ENCODE results near the gene RAPSN. TPM values are rescaled to one million over a fixed set of nuclear protein-coding genes. Genes with fewer than 3 reads are reported as not detected.

The RAPSN gene
- total and polyA plus RNA-seq, 2 donors (not counting 1 experiment from before 2014, with no cell fraction given), result 0.25 to 1.0 TPM

GRCh38 chr11:47388697-47389576 is 60.0 kb downstream of the RAPSN start:
- Histone ChIP-seq H3K9me3 (ENCODE audit: control extremely low read depth in 1 of 3, control insufficient read depth in 2 of 3, insufficient read depth in 1 of 3, low read length in 2 of 3) (no peaks in the 10 kb centered on the region), H3K4me3 (ENCODE audit: control extremely low read depth in 1 of 5, extremely low read depth in 1 of 5, insufficient read depth in 1 of 5, low read depth in 2 of 5, low read length in 4 of 5) (no peak overlapping the region), H3K4me1 (ENCODE audit: control insufficient read depth in 2 of 2, insufficient read depth in 2 of 2, low read length in 2 of 2) (peaks cover 20 to 41% of the 10 kb centered on the region in 2 donors), H4K20me1 (ENCODE audit: control insufficient read depth, insufficient read depth, low read length, poor library complexity, severe bottlenecking) (no peaks in the 10 kb centered on the region), H3K79me2 (ENCODE audit: control insufficient read depth, insufficient read depth, low read length) (peaks cover 17% of the 10 kb centered on the region), H3K27ac (ENCODE audit: low read length in 2 of 2) (no peak overlapping the region), H2AFZ (ENCODE audit: insufficient read depth, low read depth, low read length, poor library complexity, severe bottlenecking) (no peak overlapping the region), H3K27me3 (replicated peaks in 1 of 4; ENCODE audit: control extremely low read depth in 1 of 4, control insufficient read depth in 3 of 4, insufficient read depth in 4 of 4, low read length in 3 of 4) (no peaks in the 10 kb centered on the region), H3K9ac (ENCODE audit: low read length) (no peak overlapping the region), H3K4me2 (replicated peaks; ENCODE audit: low read depth, low read length, poor library complexity, severe bottlenecking) (no peak overlapping the region), H3K36me3 (replicated peaks in 1 of 2; ENCODE audit: control extremely low read depth in 1 of 2, control insufficient read depth in 1 of 2, extremely low read depth in 1 of 2, insufficient read depth in 2 of 2, low read length in 1 of 2) (no peaks in the 10 kb centered on the region)
- no peak for TF ChIP-seq EZH2 (IDR thresholded peaks at IDR 0.05; ENCODE audit: borderline replicate concordance, insufficient read depth, low read depth, low read length, poor library complexity, severe bottlenecking)
- TF ChIP-seq CTCF (IDR thresholded peaks at IDR 0.05), result no peak
- DNase-seq (no peak), ATAC-seq (ENCODE audit: low read depth) (no peak)
- POLR2A ChIA-PET, result interaction anchor here (2.2 kb wide), 1 partner anchor 10 kb away, joined by 7 read pairs; the partner anchor contains the start of gene SPI1
- intact Hi-C loops (cut with micrococcal nuclease), result no loop called here
- 97% methylated on average over 28 of the region's 28 CpGs for WGBS (ENCODE audit: insufficient coverage)
- no peak overlapping the region for H3K4me3 Mint-ChIP-seq
- H3K27me3 Mint-ChIP-seq, result no peaks in the 10 kb centered on the region
- CTCF ChIA-PET, result interaction anchor here (0.6 to 2.8 kb wide), 6 partner anchors 11 to 584 kb away, joined by 3 to 17 read pairs (median 4); no protein-coding TSS in a partner anchor
- H3K27ac Mint-ChIP-seq, result peak overlapping the region; percentile 20
- H3K9me3 Mint-ChIP-seq (ENCODE audit: insufficient read depth), result no peaks in the 10 kb centered on the region
- H3K4me1 Mint-ChIP-seq, result peaks cover 36% of the 10 kb centered on the region
